ENCODE measurements around the gene TP53AIP1. TPM values are rescaled to one million over a fixed set of nuclear protein-coding genes. Genes with fewer than 3 reads are reported as not detected.

Gene TP53AIP1
- not detected for total RNA-seq

DNA sequence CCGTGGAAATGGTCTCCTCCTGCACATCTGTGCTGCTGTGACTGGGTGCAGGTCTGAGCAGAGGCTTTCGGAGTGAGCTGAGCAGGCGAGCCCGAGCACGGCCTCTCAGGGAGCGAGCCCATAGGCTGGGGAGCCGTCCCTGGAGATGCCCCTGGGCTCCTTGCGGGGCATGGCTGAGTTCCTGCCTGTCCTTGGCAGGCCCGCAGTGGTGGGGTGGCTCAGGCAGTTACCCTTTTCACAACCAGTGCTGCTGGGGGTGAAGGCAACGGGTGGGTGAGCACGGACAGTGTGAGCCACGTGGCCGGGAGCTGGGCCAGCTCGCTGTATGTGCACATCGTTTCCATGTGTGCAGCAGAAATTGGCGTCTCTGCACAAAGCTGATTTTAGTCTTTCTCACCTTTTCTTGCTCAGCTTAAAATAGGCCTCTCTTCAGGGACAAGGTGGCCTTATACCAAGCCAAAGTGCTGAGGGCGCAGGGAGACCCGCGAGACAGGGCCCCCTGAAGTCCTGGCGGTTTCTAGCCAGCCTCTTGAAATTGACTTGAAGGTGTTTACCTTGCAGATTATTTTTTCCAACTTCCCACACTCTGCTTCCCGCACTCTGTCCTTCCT lies at the start of gene TP53AIP1:
Gene TP53AIP1 (minus strand): TSS at position 55 of the 611 bp plus-strand sequence. CDS start 5,053 bp downstream, outside the sequence.
- intact Hi-C loops (cut with DNase I) = loop anchor here (1.0 kb wide), 1 partner anchor 37 kb away; no protein-coding TSS in a partner anchor
- no peak for DNase-seq (ENCODE audit: low spot score)
- ATAC-seq = no peak

GRCh38 chr11:128988242-128988970 lies 45.7 kb upstream of the TP53AIP1 start:
- intact Hi-C loops (cut with DNase I) = no loop called here
- no peak for ATAC-seq

GRCh38 chr11:128985880-128986279 lies 43.2 kb upstream of the TP53AIP1 start:
- DNase-seq (ENCODE audit: low spot score) = no peak
- intact Hi-C loops (cut with DNase I) = no loop called here
- ATAC-seq = no peak

More at GRCh38 chr11:128988242-128988970, 45.7 kb upstream of the TP53AIP1 start:
- DNase-seq (ENCODE audit: low spot score) = no peak

DNA sequence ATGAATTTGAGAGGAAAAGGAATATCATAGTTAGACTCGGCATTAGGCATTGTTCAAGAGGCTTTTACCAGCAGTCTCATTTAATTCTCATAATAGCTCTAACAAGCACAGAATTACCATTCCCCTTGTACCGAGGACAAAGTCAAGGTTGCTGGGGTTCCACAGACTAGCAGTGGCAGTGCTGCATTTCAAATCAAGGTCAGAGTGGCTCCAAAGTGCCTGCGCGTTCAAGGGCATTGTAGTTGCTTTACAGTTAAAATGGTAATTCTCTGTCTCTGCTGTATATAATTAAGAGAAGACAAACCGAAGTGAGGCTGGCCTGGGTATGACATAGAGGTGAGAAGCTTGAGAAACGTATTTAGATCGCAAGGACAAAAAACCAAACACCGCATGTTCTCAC lies 40.4 kb upstream of the TP53AIP1 start:
- no peak for DNase-seq (ENCODE audit: low spot score)
- ATAC-seq = no peak
- intact Hi-C loops (cut with DNase I) = no loop called here

DNA sequence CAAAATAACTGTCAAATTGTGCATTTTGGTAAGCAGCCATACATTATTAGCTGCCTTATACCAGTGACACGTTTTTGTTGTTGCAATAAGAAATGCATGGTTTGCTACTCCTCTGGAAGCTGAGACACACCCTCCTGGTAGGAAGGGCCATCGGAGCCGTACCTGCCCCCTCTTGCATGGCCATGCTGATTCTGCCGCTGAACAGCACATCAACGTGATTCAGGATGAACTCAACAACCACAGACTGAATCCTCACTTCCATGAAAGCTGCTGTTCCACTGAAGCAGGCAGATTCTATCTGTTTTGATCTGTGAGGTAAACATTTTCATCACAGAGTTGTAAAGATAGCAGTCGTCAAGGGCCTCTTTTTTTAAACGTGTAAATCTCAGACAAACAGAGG lies 38.6 kb upstream of the TP53AIP1 start:
- DNase-seq (ENCODE audit: low spot score) (no peak), ATAC-seq (no peak)
- intact Hi-C loops (cut with DNase I) = no loop called here

DNA sequence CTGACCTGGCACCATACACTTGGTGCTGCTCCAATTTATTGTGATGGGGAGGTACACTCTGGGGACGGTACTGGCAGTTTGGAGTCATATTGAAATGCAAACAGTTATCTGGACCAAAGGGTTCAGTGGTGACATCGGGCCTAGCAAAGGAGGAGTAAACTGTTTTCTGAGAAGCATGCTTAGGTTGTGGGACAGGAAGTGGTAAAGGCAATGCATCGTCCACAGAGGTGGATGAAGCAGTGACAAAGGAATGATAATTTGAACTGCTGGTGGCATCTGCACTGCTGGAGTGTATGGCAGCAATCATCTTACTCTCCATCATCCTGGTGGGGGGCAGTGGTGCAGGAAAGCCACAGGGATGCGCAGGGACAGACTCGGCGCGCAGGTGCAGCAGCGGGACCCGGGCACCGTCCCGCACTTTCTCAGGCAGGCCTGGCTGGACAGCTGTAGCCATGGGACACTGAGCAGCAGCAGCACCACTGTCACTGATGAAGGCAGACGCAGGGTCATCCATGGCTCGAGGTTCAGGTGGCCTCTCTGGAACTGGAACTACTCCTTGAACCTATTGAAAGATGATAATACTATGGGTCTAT lies 28.0 kb upstream of the TP53AIP1 start:
- intact Hi-C loops (cut with DNase I) = no loop called here
- DNase-seq (ENCODE audit: low spot score) (no peak), ATAC-seq (no peak)

- DNase-seq (ENCODE audit: low spot score) (no peak), ATAC-seq (no peak)
- intact Hi-C loops (cut with DNase I) = no loop called here
These were observed 26.2 kb upstream of the TP53AIP1 start for GRCh38 chr11:128968916-128969315.

DNA sequence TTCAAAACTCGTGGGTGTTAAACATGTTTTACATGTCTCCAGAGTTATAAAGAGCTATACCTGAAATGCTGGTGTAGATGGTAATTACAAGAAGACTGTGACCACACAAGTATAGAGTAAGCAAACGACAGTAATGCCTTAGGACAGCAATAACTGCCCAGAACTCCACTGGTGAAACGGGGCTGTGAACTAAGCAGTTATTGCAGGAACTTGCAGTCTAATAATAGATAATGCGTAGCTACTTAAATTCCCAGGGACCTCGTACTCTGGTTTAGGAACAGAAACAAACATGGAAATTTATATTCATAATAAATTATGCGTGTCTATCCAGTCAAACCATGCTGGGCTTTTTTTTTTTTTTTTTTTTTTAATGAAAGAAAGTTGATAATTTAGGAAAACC lies 24.9 kb upstream of the TP53AIP1 start:
- ATAC-seq (no peak), DNase-seq (ENCODE audit: low spot score) (no peak)
- intact Hi-C loops (cut with DNase I) = no loop called here

- ATAC-seq (no peak), DNase-seq (ENCODE audit: low spot score) (no peak)
- intact Hi-C loops (cut with DNase I) = no loop called here
These were observed 22.8 kb upstream of the TP53AIP1 start for GRCh38 chr11:128965485-128965884.

GRCh38 chr11:128964463-128964930 lies 21.8 kb upstream of the TP53AIP1 start:
- intact Hi-C loops (cut with DNase I) = no loop called here
- no peak for ATAC-seq
- DNase-seq (ENCODE audit: low spot score) = no peak

GRCh38 chr11:128963744-128964325 lies 21.2 kb upstream of the TP53AIP1 start:
- ATAC-seq (no peak), DNase-seq (ENCODE audit: low spot score) (no peak)
- intact Hi-C loops (cut with DNase I) = no loop called here

DNA sequence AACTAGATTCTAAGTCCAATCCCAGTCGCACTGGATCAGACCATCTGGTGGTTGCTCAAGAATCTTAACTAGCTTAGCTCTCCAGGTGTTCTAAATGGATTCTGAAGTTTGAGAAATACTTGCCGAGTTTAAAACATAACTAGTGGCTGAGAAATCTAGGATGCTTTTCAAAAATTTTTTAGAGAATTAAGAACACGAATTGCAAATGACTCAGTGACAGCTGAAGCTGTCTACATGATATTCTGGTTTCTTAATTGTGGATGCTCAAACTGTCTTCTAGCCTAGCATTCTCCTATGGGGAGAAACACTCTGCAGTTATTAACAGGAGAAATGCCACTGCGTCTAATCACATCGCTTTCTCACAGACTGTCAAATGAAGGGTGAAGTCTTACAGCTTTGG lies 20.2 kb upstream of the TP53AIP1 start:
- DNase-seq (ENCODE audit: low spot score) (no peak), ATAC-seq (no peak)
- intact Hi-C loops (cut with DNase I) = no loop called here

DNA sequence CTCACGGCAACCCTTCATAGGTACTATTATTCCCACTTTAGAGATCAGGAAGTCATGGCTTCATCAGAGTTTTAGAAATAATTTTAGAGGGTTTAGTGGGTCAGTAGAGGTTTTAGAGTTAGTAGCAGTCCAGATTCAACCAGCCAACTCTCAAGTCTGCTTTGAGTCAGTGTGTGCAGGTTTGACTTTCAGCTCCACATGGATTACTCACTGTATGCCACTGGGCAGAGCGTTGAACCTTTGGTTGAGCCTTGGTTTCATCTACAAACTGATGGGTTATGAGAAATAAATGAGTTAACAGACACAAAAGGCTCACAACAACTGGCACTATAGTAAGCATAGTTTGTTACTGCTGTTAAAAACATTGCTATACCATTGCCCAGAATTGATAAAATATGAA lies 19.0 kb upstream of the TP53AIP1 start:
- DNase-seq (ENCODE audit: low spot score) (no peak), ATAC-seq (no peak)
- intact Hi-C loops (cut with DNase I) = no loop called here

GRCh38 chr11:128957202-128957482 lies 14.5 kb upstream of the TP53AIP1 start:
- no peak for DNase-seq (ENCODE audit: low spot score)
- intact Hi-C loops (cut with DNase I) = loop anchor here (10.0 kb wide), 1 partner anchor 72 kb away; no protein-coding TSS in a partner anchor
- ATAC-seq = peak; percentile 22

GRCh38 chr11:128956401-128957201 lies 13.9 kb upstream of the TP53AIP1 start:
- peak; percentile 82 for ATAC-seq
- intact Hi-C loops (cut with DNase I) = loop anchor here (10.0 kb wide), 1 partner anchor 72 kb away; no protein-coding TSS in a partner anchor
- no peak for DNase-seq (ENCODE audit: low spot score)

GRCh38 chr11:128955636-128956035 lies 13.0 kb upstream of the TP53AIP1 start:
- DNase-seq (ENCODE audit: low spot score) (no peak), ATAC-seq (no peak)
- intact Hi-C loops (cut with DNase I) = loop anchor here (10.0 kb wide), 1 partner anchor 71 kb away; no protein-coding TSS in a partner anchor

DNA sequence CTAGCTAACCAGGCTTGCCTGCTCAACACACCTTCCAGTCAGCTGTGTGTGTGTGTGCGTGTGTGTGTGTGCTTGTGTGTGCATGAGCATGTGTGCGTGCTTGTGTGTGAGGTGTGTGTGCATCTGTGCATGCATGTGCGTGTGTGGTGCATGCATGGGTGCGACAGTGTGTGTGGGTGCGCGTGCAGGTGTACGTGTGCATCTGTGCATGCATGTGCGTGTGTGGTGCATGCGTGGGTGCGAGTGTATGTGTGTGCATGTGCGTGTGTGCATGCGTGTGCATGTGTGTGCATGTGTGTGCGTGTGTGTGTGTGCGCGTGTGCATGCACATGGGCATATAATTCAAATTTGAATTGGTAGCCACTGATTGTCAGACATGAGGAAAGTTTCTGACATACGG lies 10.5 kb upstream of the TP53AIP1 start:
- intact Hi-C loops (cut with DNase I) = loop anchor here (10.0 kb wide), 1 partner anchor 68 kb away; no protein-coding TSS in a partner anchor
- ATAC-seq = no peak
- no peak for DNase-seq (ENCODE audit: low spot score)

DNA sequence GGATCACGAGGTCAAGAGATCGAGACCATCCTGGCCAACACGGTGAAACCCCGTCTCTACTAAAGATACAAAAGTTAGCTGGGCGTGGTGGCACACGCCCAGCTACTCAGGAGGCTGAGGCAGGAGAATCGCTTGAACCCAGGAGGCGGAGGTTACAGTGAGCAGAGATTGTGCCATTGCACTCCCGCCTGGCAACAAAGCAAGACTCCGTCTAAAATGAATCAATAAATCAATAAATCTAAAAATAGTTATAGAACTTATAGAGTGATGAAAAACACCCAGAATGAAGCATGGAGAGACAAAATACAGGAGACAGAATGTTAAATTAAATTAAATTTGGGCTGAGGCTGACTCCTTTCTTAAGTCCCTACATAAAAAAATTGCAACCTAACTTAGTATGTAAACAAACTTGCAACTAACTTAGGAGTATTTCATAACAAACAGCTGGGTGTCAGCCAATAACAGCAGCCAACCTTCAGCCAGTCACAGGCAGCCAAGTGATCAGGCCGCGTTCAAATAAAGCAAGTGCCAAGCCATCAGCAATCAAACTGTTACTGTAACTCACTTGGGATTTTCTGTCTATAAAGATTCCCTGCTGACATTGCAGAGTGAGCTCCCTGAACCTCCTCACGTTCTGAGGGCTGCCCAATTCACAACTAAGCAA lies 7.3 kb upstream of the TP53AIP1 start:
- DNase-seq (ENCODE audit: low spot score) = no peak

More for the DNA sequence above, 7.3 kb upstream of the TP53AIP1 start:
- ATAC-seq = no peak
- intact Hi-C loops (cut with DNase I) = loop anchor here (10.0 kb wide), 1 partner anchor 65 kb away; no protein-coding TSS in a partner anchor
